LNCAP (cell line): Measurements from ENCODE around the gene KMT2A.

Experiments
- TF ChIP-seq, protein P1 (sequence below): fragments of 450-650 bp; IDR thresholded peaks from 2 replicates; pipeline ENCODE4 v1.5.1; 2017; ENCODE audit warnings: mild to moderate bottlenecking

KMT2A gene

GRCh38 chr11:118572981-118573550, 136.8 kb downstream of the KMT2A start:
- TF ChIP-seq, protein P1, sequence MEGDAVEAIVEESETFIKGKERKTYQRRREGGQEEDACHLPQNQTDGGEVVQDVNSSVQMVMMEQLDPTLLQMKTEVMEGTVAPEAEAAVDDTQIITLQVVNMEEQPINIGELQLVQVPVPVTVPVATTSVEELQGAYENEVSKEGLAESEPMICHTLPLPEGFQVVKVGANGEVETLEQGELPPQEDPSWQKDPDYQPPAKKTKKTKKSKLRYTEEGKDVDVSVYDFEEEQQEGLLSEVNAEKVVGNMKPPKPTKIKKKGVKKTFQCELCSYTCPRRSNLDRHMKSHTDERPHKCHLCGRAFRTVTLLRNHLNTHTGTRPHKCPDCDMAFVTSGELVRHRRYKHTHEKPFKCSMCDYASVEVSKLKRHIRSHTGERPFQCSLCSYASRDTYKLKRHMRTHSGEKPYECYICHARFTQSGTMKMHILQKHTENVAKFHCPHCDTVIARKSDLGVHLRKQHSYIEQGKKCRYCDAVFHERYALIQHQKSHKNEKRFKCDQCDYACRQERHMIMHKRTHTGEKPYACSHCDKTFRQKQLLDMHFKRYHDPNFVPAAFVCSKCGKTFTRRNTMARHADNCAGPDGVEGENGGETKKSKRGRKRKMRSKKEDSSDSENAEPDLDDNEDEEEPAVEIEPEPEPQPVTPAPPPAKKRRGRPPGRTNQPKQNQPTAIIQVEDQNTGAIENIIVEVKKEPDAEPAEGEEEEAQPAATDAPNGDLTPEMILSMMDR = no peak

DNA sequence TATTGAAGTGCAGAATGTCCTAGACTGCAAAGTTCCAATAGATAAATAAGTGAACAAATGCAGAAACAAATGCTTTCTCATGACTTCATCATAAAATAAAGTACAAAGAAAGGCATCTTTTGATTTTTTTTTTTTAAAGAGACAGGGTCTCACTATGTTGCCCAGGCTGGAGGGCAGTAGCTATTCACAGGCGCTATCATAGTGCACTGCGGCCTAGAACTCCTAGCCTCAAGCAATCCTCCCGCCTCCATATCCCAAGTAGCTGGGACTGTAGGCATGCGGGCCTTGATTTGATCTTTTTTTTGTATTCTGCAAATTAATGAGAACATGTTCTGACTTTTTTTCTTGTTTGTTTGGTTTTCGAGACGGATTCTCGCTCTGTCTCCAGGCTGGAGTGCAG, 138.3 kb downstream of the KMT2A start:
- TF ChIP-seq, protein P1 = no peak
